K562 (cell line): ENCODE results near the gene PIK3C2B. TPM values are rescaled to one million over a fixed set of nuclear protein-coding genes. Genes with fewer than 3 reads are reported as not detected.
A peak's percentile ranks its signal among the peaks of the same experiment; 100 is the strongest.

ENCODE experiments used
- BACH1 ChIP-seq: fragments of 200-800 bp; sonication (Bioruptor generic); IDR thresholded peaks from 2 replicates; pipeline ENCODE4 v1.6.1; 2016; ENCODE audit warnings: missing genetic modification characterization, missing compliant biosample characterization
- CHD4 ChIP-seq: fragments of 200-600 bp; sonication (generic); IDR thresholded peaks from 3 replicates; pipeline ENCODE4 v1.6.1; 2012; ENCODE audit warnings: low read depth, mild to moderate bottlenecking, mixed read lengths, low read length, inconsistent platforms; ENCODE audit not compliant: insufficient read depth, insufficient replicate concordance, poor library complexity, severe bottlenecking
- CREM ChIP-seq: IDR thresholded peaks from 2 replicates; pipeline ENCODE4 v1.6.1; 2014; ENCODE audit warnings: antibody characterized with exemption, low read depth
- ERF ChIP-seq: fragments of 450-650 bp; formaldehyde crosslinking; IDR thresholded peaks from 2 replicates; pipeline ENCODE4 v1.4.0; 2020; ENCODE audit warnings: mild to moderate bottlenecking, mixed read lengths
- LARP7 ChIP-seq: fragments of 450-650 bp; IDR thresholded peaks from 2 replicates; pipeline ENCODE4 v1.6.1; 2016
- PML ChIP-seq: IDR thresholded peaks from 2 replicates; pipeline ENCODE4 v1.6.1; 2012; ENCODE audit warnings: low read length, inconsistent platforms
- RNF2 ChIP-seq: sonication (generic); IDR thresholded peaks from 2 replicates; pipeline ENCODE4 v1.6.1; 2016
- SMAD3 ChIP-seq: fragments of 450-650 bp; formaldehyde crosslinking; conservative IDR thresholded peaks from 2 replicates; pipeline ENCODE4 v1.4.0; 2020; ENCODE audit warnings: mild to moderate bottlenecking
- SMARCA5 ChIP-seq: fragments of 450-650 bp; IDR thresholded peaks from 2 replicates; pipeline ENCODE4 v1.6.1; 2016
- SMARCB1 ChIP-seq: IDR thresholded peaks from 2 replicates; pipeline ENCODE4 v1.6.1; 2011; ENCODE audit warnings: improper control_type of control experiment, low read depth; ENCODE audit not compliant: insufficient read length
- SMARCE1 ChIP-seq: fragments of 450-650 bp; IDR thresholded peaks from 2 replicates; pipeline ENCODE4 v1.7.1; 2016; ENCODE audit warnings: mild to moderate bottlenecking
- SREBF2 ChIP-seq: sonication (generic); formaldehyde crosslinking; IDR thresholded peaks from 2 replicates; pipeline ENCODE4 v1.4.0; 2020; ENCODE audit warnings: mild to moderate bottlenecking, missing genetic modification reagents
- ZBTB17 ChIP-seq: fragments of 450-650 bp; formaldehyde crosslinking; IDR thresholded peaks from 2 replicates; pipeline ENCODE4 v1.4.0; 2020; ENCODE audit warnings: mild to moderate bottlenecking
- ZNF184 ChIP-seq: sonication (generic); formaldehyde crosslinking; IDR thresholded peaks from 2 replicates; pipeline ENCODE4 v1.5.0; 2020; ENCODE audit warnings: missing genetic modification reagents
- ZNF263 ChIP-seq: sonication (generic); formaldehyde crosslinking; IDR thresholded peaks from 2 replicates; pipeline ENCODE4 v1.8.0; 2022; ENCODE audit warnings: mild to moderate bottlenecking, missing genetic modification reagents, borderline replicate concordance
- ZNF551 ChIP-seq: fragments of 250-450 bp; sonication (Bioruptor Pico); IDR thresholded peaks from 2 replicates; pipeline ENCODE4 v1.5.0; 2021; ENCODE audit warnings: mild to moderate bottlenecking, moderate library complexity
- polyA plus RNA-seq, 8 experiments: library from polyadenylated mRNA; depleted of rRNA in 4 of 8; stranded (reverse) in 5 of 8; unstranded in 3 of 8; fragments of >200 nt; fragmentation: Nextera tagmentation in 2 of 8; fragmentation: Illumina TruSeq in 1 of 8; extraction: Ambion mirVana in 2 of 8; extraction: Trizol in 1 of 8; gene quantifications; 2 replicates each; pipeline versions ENCODE4 v1.2.1 to v1.2.3, GENCODE V29; 2011 to 2014; ENCODE audit warnings: inconsistent platforms in 1 of 8, missing spikeins in 1 of 8
- total RNA-seq, 7 experiments: library from RNA; depleted of rRNA in 6 of 7; stranded (reverse); fragments of >200 nt in 6 of 7; fragmentation: Illumina TruSeq in 2 of 7; extraction: Trizol in 2 of 7; gene quantifications; 2 replicates each; pipeline versions ENCODE4 v1.2.1 to v1.2.3, GENCODE V29; 2011 to 2021; ENCODE audit warnings: low replicate concordance in 1 of 7
- TF ChIP-seq, protein P1 (sequence below): fragments of 250-450 bp; sonication (Bioruptor Pico); IDR thresholded peaks from 2 replicates; pipeline ENCODE4 v1.8.0; 2022; ENCODE audit warnings: inconsistent platforms, mild to moderate bottlenecking, moderate library complexity, borderline replicate concordance
- TF ChIP-seq, protein P2 (sequence below), 3 experiments: fragments of 200-800 bp in 1 of 3; sonication (Bioruptor generic) in 1 of 3; sonication (generic) in 1 of 3; formaldehyde crosslinking in 1 of 3; IDR thresholded peaks; 2 replicates each; pipeline versions ENCODE4 v1.6.1 to v1.8.0; 2016 to 2022; ENCODE audit warnings: mild to moderate bottlenecking in 2 of 3, missing compliant biosample characterization in 2 of 3, missing genetic modification characterization in 2 of 3, missing genetic modification reagents in 1 of 3
- TF ChIP-seq, protein P3 (sequence below): fragments of 250-450 bp; sonication (Bioruptor Pico); IDR thresholded peaks from 2 replicates; pipeline ENCODE4 v1.5.0; 2022; ENCODE audit warnings: mild to moderate bottlenecking
- TF ChIP-seq, protein P4 (sequence below): sonication (generic); formaldehyde crosslinking; IDR thresholded peaks from 2 replicates; pipeline ENCODE4 v1.8.0; 2023; ENCODE audit warnings: mild to moderate bottlenecking, missing genetic modification reagents
- TF ChIP-seq, protein P5 (sequence below): fragments of 450-650 bp; formaldehyde crosslinking; IDR thresholded peaks from 2 replicates; pipeline ENCODE4 v1.4.0; 2020; ENCODE audit warnings: mild to moderate bottlenecking, moderate library complexity

PIK3C2B gene
- total and polyA plus RNA-seq, 9 of the 15 experiments (the other 6 are each of a cell fraction or from before 2014, with no cell fraction given), result 0.10 to 2.9 (median 0.72) TPM

DNA sequence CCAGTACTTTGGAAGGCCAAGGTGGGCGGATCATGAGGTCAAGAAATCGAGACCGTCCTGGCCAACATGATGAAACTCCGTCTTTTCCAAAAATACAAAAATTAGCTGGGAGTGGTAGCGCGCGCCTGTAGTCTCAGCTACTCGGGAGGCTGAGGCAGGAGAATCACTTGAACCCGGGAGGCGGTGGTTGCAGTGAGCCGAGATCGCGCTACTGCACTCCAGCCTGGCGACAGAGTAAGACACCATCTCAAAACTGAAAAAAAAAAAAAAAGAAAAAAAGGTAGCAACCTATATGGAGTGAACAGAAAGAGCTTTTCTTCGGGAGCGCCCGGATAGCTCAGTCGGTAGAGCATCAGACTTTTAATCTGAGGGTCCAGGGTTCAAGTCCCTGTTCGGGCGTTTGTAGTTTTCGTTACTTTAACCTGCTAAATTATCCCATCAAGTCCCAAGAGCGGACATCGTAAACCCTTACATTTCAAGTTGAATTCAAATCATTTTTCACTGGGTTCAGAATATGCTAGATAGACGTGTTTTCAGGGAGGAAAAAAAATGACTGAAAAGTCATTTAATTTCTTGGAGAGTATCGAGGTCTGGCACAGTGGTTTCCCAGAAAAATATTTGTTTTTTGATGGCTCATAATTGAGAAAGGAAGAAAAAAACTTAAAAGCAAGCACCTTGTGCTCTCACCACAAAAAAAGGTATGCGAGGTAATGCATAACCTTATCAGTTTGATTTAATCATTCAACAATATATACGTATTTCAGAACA lies 11.8 kb upstream of the PIK3C2B start (continued):
- TF ChIP-seq, protein P1, sequence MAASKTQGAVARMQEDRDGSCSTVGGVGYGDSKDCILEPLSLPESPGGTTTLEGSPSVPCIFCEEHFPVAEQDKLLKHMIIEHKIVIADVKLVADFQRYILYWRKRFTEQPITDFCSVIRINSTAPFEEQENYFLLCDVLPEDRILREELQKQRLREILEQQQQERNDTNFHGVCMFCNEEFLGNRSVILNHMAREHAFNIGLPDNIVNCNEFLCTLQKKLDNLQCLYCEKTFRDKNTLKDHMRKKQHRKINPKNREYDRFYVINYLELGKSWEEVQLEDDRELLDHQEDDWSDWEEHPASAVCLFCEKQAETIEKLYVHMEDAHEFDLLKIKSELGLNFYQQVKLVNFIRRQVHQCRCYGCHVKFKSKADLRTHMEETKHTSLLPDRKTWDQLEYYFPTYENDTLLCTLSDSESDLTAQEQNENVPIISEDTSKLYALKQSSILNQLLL (CRISPR knock-in tag), result no peak
- no peak for TF ChIP-seq BACH1
- no peak for TF ChIP-seq SMARCB1
- TF ChIP-seq, protein P2, sequence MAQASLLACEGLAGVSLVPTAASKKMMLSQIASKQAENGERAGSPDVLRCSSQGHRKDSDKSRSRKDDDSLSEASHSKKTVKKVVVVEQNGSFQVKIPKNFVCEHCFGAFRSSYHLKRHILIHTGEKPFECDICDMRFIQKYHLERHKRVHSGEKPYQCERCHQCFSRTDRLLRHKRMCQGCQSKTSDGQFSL (CRISPR knock-in tag; IDR thresholded peaks at IDR 0.05), result peak; percentile 11; the same call in 1 of the 2 replicates
- TF ChIP-seq, protein P2 (tag; IDR thresholded peaks at IDR 0.05), result no peak
- no peak for TF ChIP-seq ZNF184 (CRISPR knock-in tag)
- TF ChIP-seq LARP7, result peak; percentile 82; the same call in 1 of the 2 replicates
- TF ChIP-seq, protein P3, sequence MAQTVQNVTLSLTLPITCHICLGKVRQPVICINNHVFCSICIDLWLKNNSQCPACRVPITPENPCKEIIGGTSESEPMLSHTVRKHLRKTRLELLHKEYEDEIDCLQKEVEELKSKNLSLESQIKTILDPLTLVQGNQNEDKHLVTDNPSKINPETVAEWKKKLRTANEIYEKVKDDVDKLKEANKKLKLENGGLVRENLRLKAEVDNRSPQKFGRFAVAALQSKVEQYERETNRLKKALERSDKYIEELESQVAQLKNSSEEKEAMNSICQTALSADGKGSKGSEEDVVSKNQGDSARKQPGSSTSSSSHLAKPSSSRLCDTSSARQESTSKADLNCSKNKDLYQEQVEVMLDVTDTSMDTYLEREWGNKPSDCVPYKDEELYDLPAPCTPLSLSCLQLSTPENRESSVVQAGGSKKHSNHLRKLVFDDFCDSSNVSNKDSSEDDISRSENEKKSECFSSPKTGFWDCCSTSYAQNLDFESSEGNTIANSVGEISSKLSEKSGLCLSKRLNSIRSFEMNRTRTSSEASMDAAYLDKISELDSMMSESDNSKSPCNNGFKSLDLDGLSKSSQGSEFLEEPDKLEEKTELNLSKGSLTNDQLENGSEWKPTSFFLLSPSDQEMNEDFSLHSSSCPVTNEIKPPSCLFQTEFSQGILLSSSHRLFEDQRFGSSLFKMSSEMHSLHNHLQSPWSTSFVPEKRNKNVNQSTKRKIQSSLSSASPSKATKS, result peak; percentile 62; the same call in 1 of the 2 replicates
- no peak for TF ChIP-seq ZNF551 (CRISPR knock-in tag)
- no peak for TF ChIP-seq ZNF263 (CRISPR knock-in tag)
- TF ChIP-seq SMAD3 (CRISPR knock-in tag), result peak; percentile 47; the same call in 1 of the 2 replicates
- TF ChIP-seq PML, result 0 out of 2 replicates have a peak, but pooled peaks have one; percentile 1
- TF ChIP-seq SMARCE1, result 0 out of 2 replicates have a peak, but pooled peaks have one; percentile 58
- peak; percentile 81 for TF ChIP-seq RNF2
- TF ChIP-seq SMARCA5, result peak; percentile 92
- peak; percentile 53 for TF ChIP-seq CHD4
- no peak for TF ChIP-seq SREBF2 (CRISPR knock-in tag)
- 0 out of 2 replicates have a peak, but pooled peaks have one; percentile 21 for TF ChIP-seq ZBTB17 (CRISPR knock-in tag)
- TF ChIP-seq CREM, result peak; percentile 37; the same call in 1 of the 2 replicates
- TF ChIP-seq, protein P4, sequence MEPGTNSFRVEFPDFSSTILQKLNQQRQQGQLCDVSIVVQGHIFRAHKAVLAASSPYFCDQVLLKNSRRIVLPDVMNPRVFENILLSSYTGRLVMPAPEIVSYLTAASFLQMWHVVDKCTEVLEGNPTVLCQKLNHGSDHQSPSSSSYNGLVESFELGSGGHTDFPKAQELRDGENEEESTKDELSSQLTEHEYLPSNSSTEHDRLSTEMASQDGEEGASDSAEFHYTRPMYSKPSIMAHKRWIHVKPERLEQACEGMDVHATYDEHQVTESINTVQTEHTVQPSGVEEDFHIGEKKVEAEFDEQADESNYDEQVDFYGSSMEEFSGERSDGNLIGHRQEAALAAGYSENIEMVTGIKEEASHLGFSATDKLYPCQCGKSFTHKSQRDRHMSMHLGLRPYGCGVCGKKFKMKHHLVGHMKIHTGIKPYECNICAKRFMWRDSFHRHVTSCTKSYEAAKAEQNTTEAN (CRISPR knock-in tag), result no peak; the same call in 1 of the 2 replicates
- TF ChIP-seq ERF (CRISPR knock-in tag), result no peak
- TF ChIP-seq, protein P5, sequence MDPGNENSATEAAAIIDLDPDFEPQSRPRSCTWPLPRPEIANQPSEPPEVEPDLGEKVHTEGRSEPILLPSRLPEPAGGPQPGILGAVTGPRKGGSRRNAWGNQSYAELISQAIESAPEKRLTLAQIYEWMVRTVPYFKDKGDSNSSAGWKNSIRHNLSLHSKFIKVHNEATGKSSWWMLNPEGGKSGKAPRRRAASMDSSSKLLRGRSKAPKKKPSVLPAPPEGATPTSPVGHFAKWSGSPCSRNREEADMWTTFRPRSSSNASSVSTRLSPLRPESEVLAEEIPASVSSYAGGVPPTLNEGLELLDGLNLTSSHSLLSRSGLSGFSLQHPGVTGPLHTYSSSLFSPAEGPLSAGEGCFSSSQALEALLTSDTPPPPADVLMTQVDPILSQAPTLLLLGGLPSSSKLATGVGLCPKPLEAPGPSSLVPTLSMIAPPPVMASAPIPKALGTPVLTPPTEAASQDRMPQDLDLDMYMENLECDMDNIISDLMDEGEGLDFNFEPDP (CRISPR knock-in tag), result no peak
